Hypothalamus (tissue), 51 donors: Measurements from ENCODE around the gene DNAJB14.

Experiments
- DNase-seq, 51 donors: peaks; one replicate each; lab custom pipeline; 2025; lab: John Stamatoyannopoulos, UW

DNAJB14 gene

GRCh38 chr4:99875071-99875470 lies 71.3 kb downstream of the DNAJB14 start:
- no peak for DNase-seq

- no peak for DNase-seq
These were observed 73.8 kb downstream of the DNAJB14 start for GRCh38 chr4:99872570-99872969.

GRCh38 chr4:99868126-99868596 lies 78.3 kb downstream of the DNAJB14 start:
- DNase-seq: peak in 1 of 51 donors; percentile 5

GRCh38 chr4:99863804-99864203 lies 82.6 kb downstream of the DNAJB14 start:
- no peak for DNase-seq

GRCh38 chr4:99861120-99861905 lies 85.1 kb downstream of the DNAJB14 start:
- DNase-seq: no peak

GRCh38 chr4:99860521-99860920 lies 85.9 kb downstream of the DNAJB14 start:
- DNase-seq: no peak

GRCh38 chr4:99859618-99860017 lies 86.8 kb downstream of the DNAJB14 start:
- no peak for DNase-seq

GRCh38 chr4:99857307-99857706 lies 89.1 kb downstream of the DNAJB14 start:
- DNase-seq: no peak

GRCh38 chr4:99856166-99856565 lies 90.3 kb downstream of the DNAJB14 start:
- no peak for DNase-seq

GRCh38 chr4:99855678-99856077 lies 90.7 kb downstream of the DNAJB14 start:
- no peak for DNase-seq

GRCh38 chr4:99853999-99854398 lies 92.4 kb downstream of the DNAJB14 start:
- no peak for DNase-seq

- no peak for DNase-seq
These were observed 93.2 kb downstream of the DNAJB14 start for GRCh38 chr4:99853190-99853589.

- DNase-seq: no peak
These were observed 94.1 kb downstream of the DNAJB14 start for GRCh38 chr4:99852199-99852749.

- DNase-seq: no peak
These were observed 97.8 kb downstream of the DNAJB14 start for GRCh38 chr4:99848591-99849001.

- peak in 1 of 51 donors; percentile 6 for DNase-seq
These were observed 98.9 kb downstream of the DNAJB14 start for GRCh38 chr4:99847362-99847976.

- DNase-seq: no peak
These were observed 99.5 kb downstream of the DNAJB14 start for GRCh38 chr4:99846891-99847290.
